ENCODE data around the gene FBXL17.
"Not testable (repeated sequence)": the region's sequence is repeated elsewhere in the genome, so short reads cannot be mapped to it uniquely, and the experiment has no call there.

The FBXL17 gene

GRCh38 chr5:108297042-108297601 lies 84.8 kb downstream of the FBXL17 start:
- no peak for DNase-seq

GRCh38 chr5:108295578-108296368 lies 86.1 kb downstream of the FBXL17 start:
- no peak for DNase-seq

GRCh38 chr5:108280960-108281569 lies 100.8 kb downstream of the FBXL17 start:
- DNase-seq: no peak

GRCh38 chr5:108280248-108280647 lies 101.7 kb downstream of the FBXL17 start:
- no peak for DNase-seq

- DNase-seq: no peak
Observed at GRCh38 chr5:108278285-108279240, 103.3 kb downstream of the FBXL17 start.

- DNase-seq: no peak
Observed at GRCh38 chr5:108276187-108277050, 105.5 kb downstream of the FBXL17 start.

GRCh38 chr5:108274080-108274479 lies 107.8 kb downstream of the FBXL17 start:
- not testable (repeated sequence) for DNase-seq

GRCh38 chr5:108271127-108271526 lies 110.8 kb downstream of the FBXL17 start:
- DNase-seq: no peak

- DNase-seq: no peak
Observed at GRCh38 chr5:108266242-108266641, 115.7 kb downstream of the FBXL17 start.

GRCh38 chr5:108264533-108264932 lies 117.4 kb downstream of the FBXL17 start:
- DNase-seq: no peak

- no peak for DNase-seq
Observed at GRCh38 chr5:108263338-108263737, 118.6 kb downstream of the FBXL17 start.

GRCh38 chr5:108260858-108261170 lies 121.1 kb downstream of the FBXL17 start:
- DNase-seq: no peak

- peak; percentile 81 to 84 for DNase-seq
Observed at GRCh38 chr5:108260117-108260857, 121.6 kb downstream of the FBXL17 start.

GRCh38 chr5:108259306-108259705 lies 122.6 kb downstream of the FBXL17 start:
- DNase-seq: no peak

- no peak for DNase-seq
Observed at GRCh38 chr5:108257996-108258395, 123.9 kb downstream of the FBXL17 start.

- no peak for DNase-seq
Observed at GRCh38 chr5:108255468-108255867, 126.4 kb downstream of the FBXL17 start.

GRCh38 chr5:108251350-108251749 lies 130.5 kb downstream of the FBXL17 start:
- no peak for DNase-seq

- DNase-seq: no peak
Observed at GRCh38 chr5:108249785-108250426, 132.0 kb downstream of the FBXL17 start.

- DNase-seq: no peak
Observed at GRCh38 chr5:108249095-108249784, 132.7 kb downstream of the FBXL17 start.
